Natural killer cell (primary cell): Measurements from ENCODE around the gene UNC119. TPM values are rescaled to one million over a fixed set of nuclear protein-coding genes. Genes with fewer than 3 reads are reported as not detected.
"Not testable (repeated sequence)": the region's sequence is repeated elsewhere in the genome, so short reads cannot be mapped to it uniquely, and the experiment has no call there.

Source experiments
- ATAC-seq, 3 donors: fragments of 150-1000 bp in 2 of 3; fragments of 200-7000 bp in 1 of 3; cut with Tn5 transposase; 1 replicate in 1 of 3; 2 replicates in 2 of 3; pipeline ENCODE4 v1.10.0; 2021; ENCODE audit warnings: mild to moderate bottlenecking in 2 of 3, moderate library complexity in 2 of 3
- DNase-seq, 2 donors: peaks; one replicate each; pipeline versions ENCODE4 v3.0.0 to v3.0.0-alpha.2; 2013 to 2021; ENCODE audit warnings: mixed read lengths in 1 of 2
- H3K27ac ChIP-seq: one replicate; pipeline ENCODE4 v1.5.1; 2013; ENCODE audit warnings: mild to moderate bottlenecking, low read length
- H3K27me3 ChIP-seq: one replicate; pipeline ENCODE4 v1.6.1; 2013; ENCODE audit warnings: low read length; ENCODE audit not compliant: control insufficient read depth, insufficient read depth
- H3K36me3 ChIP-seq: one replicate; pipeline ENCODE4 v1.6.1; 2013; ENCODE audit warnings: low read length; ENCODE audit not compliant: control insufficient read depth, insufficient read depth
- H3K4me1 ChIP-seq: one replicate; pipeline ENCODE4 v1.6.1; 2013; ENCODE audit warnings: low read length; ENCODE audit not compliant: control insufficient read depth, insufficient read depth
- H3K4me3 ChIP-seq: one replicate; pipeline ENCODE4 v1.5.1; 2013; ENCODE audit warnings: low read length
- H3K9me3 ChIP-seq: one replicate; pipeline ENCODE4 v1.6.1; 2013; ENCODE audit warnings: low read length; ENCODE audit not compliant: control insufficient read depth, insufficient read depth
- H3K27ac Mint-ChIP-seq, 2 donors: one replicate each; pipeline ENCODE4 v1.8.0; 2022; ENCODE audit warnings: mild to moderate bottlenecking in 2 of 2, mixed read lengths in 2 of 2, moderate library complexity in 1 of 2
- H3K27me3 Mint-ChIP-seq, 2 donors: one replicate each; pipeline ENCODE4 v1.8.0; 2022; ENCODE audit warnings: low read depth in 2 of 2, mixed read lengths in 2 of 2
- H3K36me3 Mint-ChIP-seq: one replicate; pipeline ENCODE4 v1.8.0; 2022; ENCODE audit warnings: mixed read lengths
- H3K4me1 Mint-ChIP-seq, 2 donors: one replicate each; pipeline ENCODE4 v1.8.0; 2022; ENCODE audit warnings: mixed read lengths in 2 of 2
- H3K4me3 Mint-ChIP-seq: one replicate; pipeline ENCODE4 v1.8.0; 2022; ENCODE audit warnings: mild to moderate bottlenecking, moderate library complexity, mixed read lengths
- H3K9me3 Mint-ChIP-seq, 2 donors: one replicate each; pipeline ENCODE4 v1.8.0; 2022; ENCODE audit warnings: mixed read lengths in 2 of 2
- CTCF ChIP-seq: fragments of 200-600 bp; IDR thresholded peaks from one replicate; pipeline ENCODE4 v1.8.0; 2022; ENCODE audit warnings: antibody characterized with exemption
- WGBS: methylation state at CpG from one replicate; pipeline ENCODE4 v1.1.7; 2013; ENCODE audit warnings: missing lambda C conversion rate; ENCODE audit not compliant: insufficient coverage; 5-methylcytosine and 5-hydroxymethylcytosine counted together
- intact Hi-C: fragments of 100-400 bp; cut with micrococcal nuclease; formaldehyde crosslinking; loops from one replicate; pipeline ENCODE4 v1.14.2; 2022
- total RNA-seq, 4 donors: library from RNA; stranded (reverse); fragments of 120-200 nt in 1 of 4; gene quantifications; one replicate each; pipeline versions ENCODE4 v1.2.3 to v1.2.4, GENCODE V29; 2013 to 2022

UNC119 gene
- total RNA-seq, 3 donors from 2014 or later (not counting 1 experiment from before 2014, with no cell fraction given) = 79.1 to 106 (median 79.3) TPM

DNA sequence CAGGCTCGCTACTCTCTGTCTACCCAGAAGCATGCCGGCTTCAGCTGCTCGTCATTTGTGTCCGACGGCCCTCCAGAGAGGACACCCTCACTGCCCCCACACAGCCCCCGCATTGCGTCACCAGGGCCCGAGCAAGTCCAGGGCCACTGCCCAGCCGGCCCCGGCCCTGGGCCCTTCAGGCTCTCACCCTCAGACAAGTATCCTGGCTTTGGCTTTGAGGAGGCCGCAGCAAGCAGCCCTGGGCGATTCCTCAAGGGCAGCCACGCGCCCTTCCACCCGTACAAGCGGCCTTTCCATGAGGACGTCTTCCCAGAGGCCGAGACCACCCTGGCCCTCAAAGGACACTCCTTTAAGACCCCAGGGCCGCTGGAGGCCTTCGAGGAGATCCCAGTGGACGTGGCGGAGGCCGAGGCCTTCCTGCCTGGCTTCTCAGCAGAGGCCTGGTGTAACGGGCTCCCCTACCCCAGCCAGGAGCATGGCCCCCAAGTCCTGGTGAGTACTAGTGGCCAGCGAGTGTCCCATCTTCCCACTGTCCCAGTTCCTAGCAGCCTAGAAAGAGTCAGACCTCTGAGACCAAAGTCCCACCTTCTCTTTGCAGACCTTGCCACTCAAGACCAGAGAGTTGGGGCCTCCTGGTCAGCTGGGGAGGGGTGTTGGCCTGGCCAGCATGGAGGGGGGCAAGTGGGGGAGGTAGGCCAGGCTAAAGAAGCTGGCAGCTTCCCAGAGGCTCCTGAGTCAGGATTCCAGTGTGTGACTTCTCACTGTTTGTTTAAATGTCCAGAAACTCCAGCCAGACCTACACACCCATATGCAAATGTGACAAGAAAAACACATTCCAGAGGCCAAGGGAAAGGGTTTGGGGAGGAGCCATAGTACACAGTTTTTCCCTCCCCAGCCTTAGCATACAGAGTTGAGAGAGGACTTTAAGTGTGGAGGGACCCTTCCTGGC is 27.7 kb downstream of the UNC119 start:
- Mint-ChIP-seq H3K36me3 (no peaks in the 10 kb centered on the region), H3K9me3 (no peaks in the 10 kb centered on the region), H3K27me3 (no peaks in the 10 kb centered on the region), H3K4me1 (no peaks in the 10 kb centered on the region), H3K4me3 (no peak overlapping the region), H3K27ac (no peak overlapping the region)
- DNase-seq (no peak), ATAC-seq (no peak)
- 91% methylated on average over 25 of the region's 25 CpGs for WGBS
- H3K27ac ChIP-seq = no peak overlapping the region
- no peak overlapping the region for H3K4me3 ChIP-seq
- no peak for TF ChIP-seq CTCF
- intact Hi-C loops = no loop called here
- H3K36me3 ChIP-seq = no peaks in the 10 kb centered on the region
- H3K9me3 ChIP-seq = no peaks in the 10 kb centered on the region
- no peaks in the 10 kb centered on the region for H3K4me1 ChIP-seq
- no peaks in the 10 kb centered on the region for H3K27me3 ChIP-seq

DNA sequence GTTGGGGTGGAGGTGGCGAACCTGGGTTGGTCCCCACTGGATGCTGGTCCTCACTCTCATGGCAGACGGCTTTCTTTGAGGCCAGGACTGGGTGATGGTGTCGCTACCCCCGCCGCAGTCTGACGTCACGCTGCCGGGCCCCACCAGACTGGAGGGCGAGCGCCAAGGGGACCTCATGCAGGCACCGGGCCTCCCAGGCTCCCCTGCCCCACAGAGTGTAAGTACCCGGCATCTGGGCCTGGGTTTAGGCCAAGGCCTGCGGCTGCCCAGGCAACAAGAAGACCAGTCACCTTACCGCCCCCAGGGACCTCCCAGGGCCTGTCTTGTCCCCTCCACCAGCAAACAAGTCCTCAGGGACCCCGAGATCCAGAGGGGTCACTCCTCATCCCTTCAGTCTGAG is 28.5 kb downstream of the UNC119 start:
- no peaks in the 10 kb centered on the region for H3K27me3 ChIP-seq
- no peaks in the 10 kb centered on the region for H3K36me3 ChIP-seq
- H3K27ac ChIP-seq = no peak overlapping the region
- intact Hi-C loops = no loop called here
- DNase-seq = no peak
- TF ChIP-seq CTCF = no peak
- H3K4me1 Mint-ChIP-seq = no peaks in the 10 kb centered on the region
- no peak overlapping the region for H3K4me3 Mint-ChIP-seq
- no peak for ATAC-seq
- H3K27me3 Mint-ChIP-seq = peaks cover 3% of the 10 kb centered on the region in 2 donors
- no peak overlapping the region for H3K4me3 ChIP-seq
- H3K36me3 Mint-ChIP-seq = no peaks in the 10 kb centered on the region
- H3K27ac Mint-ChIP-seq = peak overlapping the region in 1 of 2 donors; percentile 29
- no peaks in the 10 kb centered on the region for H3K9me3 Mint-ChIP-seq
- H3K4me1 ChIP-seq = no peaks in the 10 kb centered on the region
- H3K9me3 ChIP-seq = no peaks in the 10 kb centered on the region
- WGBS = 90% methylated on average over 15 of the region's 15 CpGs

DNA sequence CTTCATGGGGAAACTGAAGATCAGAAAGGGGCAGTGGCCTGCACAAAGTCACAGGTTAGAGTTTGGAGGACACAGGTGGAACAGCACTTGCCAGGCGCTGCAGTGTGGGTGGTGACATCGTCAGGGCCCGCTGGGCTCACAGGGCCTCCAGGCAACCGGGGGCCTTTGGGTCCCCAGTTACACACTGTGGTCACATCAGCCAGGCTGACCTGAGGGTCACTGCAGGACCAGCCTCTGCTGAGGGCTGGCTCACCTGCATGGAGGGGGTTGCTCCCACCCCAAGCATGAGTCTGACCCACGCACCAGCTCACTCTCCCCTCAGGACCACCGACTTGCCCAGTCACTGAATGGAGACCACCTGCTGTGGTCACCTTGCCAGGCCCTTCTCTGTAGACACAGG is 29.2 kb downstream of the UNC119 start:
- no peaks in the 10 kb centered on the region for H3K4me1 Mint-ChIP-seq
- no peaks in the 10 kb centered on the region for H3K27me3 ChIP-seq
- intact Hi-C loops = no loop called here
- H3K9me3 Mint-ChIP-seq = no peaks in the 10 kb centered on the region
- no peaks in the 10 kb centered on the region for H3K36me3 Mint-ChIP-seq
- H3K27me3 Mint-ChIP-seq = peaks cover 4 to 6% of the 10 kb centered on the region in 2 donors
- H3K4me3 Mint-ChIP-seq = no peak overlapping the region
- no peak overlapping the region for H3K4me3 ChIP-seq
- ATAC-seq = no peak
- no peak for DNase-seq
- 90% methylated on average over 6 of the region's 6 CpGs for WGBS
- no peaks in the 10 kb centered on the region for H3K36me3 ChIP-seq
- H3K27ac ChIP-seq = no peak overlapping the region
- H3K4me1 ChIP-seq = no peaks in the 10 kb centered on the region
- TF ChIP-seq CTCF = no peak
- H3K9me3 ChIP-seq = no peaks in the 10 kb centered on the region
- H3K27ac Mint-ChIP-seq = no peak overlapping the region

DNA sequence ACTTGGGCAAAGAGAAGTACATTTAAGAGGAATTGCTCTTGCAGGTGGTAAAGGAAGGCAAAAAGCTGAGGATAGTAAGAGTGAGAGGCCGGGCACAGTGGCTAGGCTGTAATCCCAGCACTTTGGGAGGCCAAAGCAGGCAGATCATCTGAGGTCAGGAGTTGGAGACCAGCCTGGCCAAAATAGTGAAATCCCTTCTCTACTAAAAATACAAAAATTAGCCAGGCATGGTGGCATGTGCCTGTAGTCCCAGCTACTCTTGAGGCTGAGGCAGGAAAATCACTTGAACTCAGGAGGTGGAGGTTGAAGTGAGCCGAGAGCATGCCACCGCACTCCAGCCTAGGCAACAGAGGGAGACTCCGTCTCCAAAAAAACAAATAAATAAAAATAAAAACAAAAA is 30.1 kb downstream of the UNC119 start:
- H3K27me3 Mint-ChIP-seq, H3K4me1 Mint-ChIP-seq, intact Hi-C loops, H3K4me1 ChIP-seq, H3K36me3 ChIP-seq, DNase-seq, H3K9me3 ChIP-seq, H3K27ac ChIP-seq, H3K4me3 Mint-ChIP-seq, H3K36me3 Mint-ChIP-seq, ATAC-seq, H3K27me3 ChIP-seq, H3K9me3 Mint-ChIP-seq, H3K4me3 ChIP-seq, H3K27ac Mint-ChIP-seq: not testable (repeated sequence)
- 69% methylated on average over 1 of the region's 4 CpGs for WGBS
